Keratinocyte (primary cell): ENCODE data around the gene SLC1A5. TPM values are rescaled to one million over a fixed set of nuclear protein-coding genes. Genes with fewer than 3 reads are reported as not detected.

Source experiments
- DNase-seq: peaks from one replicate; pipeline ENCODE4 v3.0.0-alpha.2; 2011; ENCODE audit warnings: low read depth, missing footprints, low spot score
- FAIRE-seq: peaks from 2 replicates; lab custom pipeline; 2011; peaks lifted over from hg19 to GRCh38; lab: Jason Lieb, UNC
- H2AFZ ChIP-seq: 2 replicates; pipeline ENCODE4 v1.6.0; 2012; ENCODE audit warnings: low read length, control low read depth, inconsistent platforms; ENCODE audit not compliant: control insufficient read depth
- H3K27ac ChIP-seq: 2 replicates; pipeline ENCODE4 v1.5.1; 2011; ENCODE audit warnings: low read length; ENCODE audit not compliant: control insufficient read depth, insufficient read depth
- H3K27me3 ChIP-seq: 3 replicates; pipeline ENCODE4 v1.6.0; 2011; ENCODE audit warnings: low read length; ENCODE audit not compliant: control insufficient read depth, insufficient read depth; ENCODE audit errors: extremely low read depth
- H3K36me3 ChIP-seq, 2 experiments: 2 replicates in 1 of 2; 3 replicates in 1 of 2; pipeline ENCODE4 v1.5.1; 2011; ENCODE audit warnings: low read length in 2 of 2, mild to moderate bottlenecking in 1 of 2; ENCODE audit not compliant: control insufficient read depth in 2 of 2, insufficient read depth in 2 of 2; ENCODE audit errors: extremely low read depth in 1 of 2
- H3K4me1 ChIP-seq: 3 replicates; pipeline ENCODE4 v1.5.1; 2011; ENCODE audit warnings: low read length; ENCODE audit not compliant: control insufficient read depth, insufficient read depth; ENCODE audit errors: extremely low read depth
- H3K4me2 ChIP-seq: 3 replicates; pipeline ENCODE4 v1.6.0; 2011; ENCODE audit warnings: low read depth, low read length; ENCODE audit not compliant: control insufficient read depth, insufficient read depth; ENCODE audit errors: extremely low read depth
- H3K4me3 ChIP-seq, 3 experiments: fragments of 200-600 bp in 1 of 3; sonication (generic) in 1 of 3; 2 replicates in 2 of 3; 3 replicates in 1 of 3; pipeline ENCODE4 v1.5.1; 2011 to 2016; ENCODE audit warnings: low read length in 3 of 3, mild to moderate bottlenecking in 3 of 3, control low read depth in 2 of 3, inconsistent platforms in 1 of 3, low read depth in 1 of 3, mixed read lengths in 1 of 3, mixed run types in 1 of 3, moderate library complexity in 1 of 3; ENCODE audit not compliant: control insufficient read depth in 2 of 3, insufficient read depth in 2 of 3; ENCODE audit errors: extremely low read depth in 1 of 3
- H3K79me2 ChIP-seq: 2 replicates; pipeline ENCODE4 v1.6.0; 2012; ENCODE audit warnings: low read length; ENCODE audit not compliant: control insufficient read depth, insufficient read depth
- H3K9ac ChIP-seq: 3 replicates; pipeline ENCODE4 v1.6.0; 2011; ENCODE audit warnings: low read length; ENCODE audit not compliant: control insufficient read depth, insufficient read depth; ENCODE audit errors: extremely low read depth
- H3K9me1 ChIP-seq: 3 replicates; pipeline ENCODE4 v1.6.0; 2011; ENCODE audit warnings: low read length; ENCODE audit not compliant: control insufficient read depth, insufficient read depth; ENCODE audit errors: extremely low read depth
- H3K9me3 ChIP-seq: 2 replicates; pipeline ENCODE4 v1.5.1; 2012; ENCODE audit warnings: low read depth, low read length; ENCODE audit not compliant: control insufficient read depth
- H4K20me1 ChIP-seq: 3 replicates; pipeline ENCODE4 v1.6.0; 2011; ENCODE audit warnings: low read length; ENCODE audit not compliant: control insufficient read depth, insufficient read depth; ENCODE audit errors: extremely low read depth
- EZH2 ChIP-seq: IDR thresholded peaks from one replicate; pipeline ENCODE4 v1.6.1; 2012; ENCODE audit warnings: inconsistent platforms, mild to moderate bottlenecking, low read length, moderate library complexity
- dilution Hi-C: fragments of 300-500 bp; cut with MboI; formaldehyde crosslinking; loops from one replicate; pipeline ENCODE4 v1.7.0; 2020; ENCODE audit warnings: low sequenced_read_pairs; ENCODE audit not compliant: extremely low pct_ligation_motif_present
- polyA plus RNA-seq, 5 experiments: library from polyadenylated mRNA; depleted of rRNA in 3 of 5; stranded (reverse) in 3 of 5; stranded (forward) in 1 of 5; unstranded in 1 of 5; fragments of >200 nt; gene quantifications; 1 replicate in 1 of 5; 2 replicates in 3 of 5; 3 replicates in 1 of 5; pipeline versions ENCODE4 v1.2.1 to v1.2.3, GENCODE V29; 2011 to 2012; ENCODE audit warnings: missing spikeins in 2 of 5, low read depth in 1 of 5, low replicate concordance in 1 of 5
- TF ChIP-seq, protein P1 (sequence below), 3 experiments: IDR thresholded peaks in 1 of 3; conservative IDR thresholded peaks in 1 of 3; optimal IDR thresholded peaks in 1 of 3; 2 replicates in 2 of 3; 3 replicates in 1 of 3; pipeline versions ENCODE3 to v1.5.1; 2011; ENCODE audit warnings: low read length in 3 of 3, mild to moderate bottlenecking in 3 of 3, moderate library complexity in 2 of 3, control low read depth in 1 of 3, inconsistent platforms in 1 of 3; ENCODE audit not compliant: insufficient read depth in 2 of 3; ENCODE audit errors: extremely low read depth in 1 of 3

The SLC1A5 gene
- polyA plus RNA-seq, 1 donor (not counting 4 experiments of a cell fraction or from before 2014, with no cell fraction given): 90.4 TPM

DNA sequence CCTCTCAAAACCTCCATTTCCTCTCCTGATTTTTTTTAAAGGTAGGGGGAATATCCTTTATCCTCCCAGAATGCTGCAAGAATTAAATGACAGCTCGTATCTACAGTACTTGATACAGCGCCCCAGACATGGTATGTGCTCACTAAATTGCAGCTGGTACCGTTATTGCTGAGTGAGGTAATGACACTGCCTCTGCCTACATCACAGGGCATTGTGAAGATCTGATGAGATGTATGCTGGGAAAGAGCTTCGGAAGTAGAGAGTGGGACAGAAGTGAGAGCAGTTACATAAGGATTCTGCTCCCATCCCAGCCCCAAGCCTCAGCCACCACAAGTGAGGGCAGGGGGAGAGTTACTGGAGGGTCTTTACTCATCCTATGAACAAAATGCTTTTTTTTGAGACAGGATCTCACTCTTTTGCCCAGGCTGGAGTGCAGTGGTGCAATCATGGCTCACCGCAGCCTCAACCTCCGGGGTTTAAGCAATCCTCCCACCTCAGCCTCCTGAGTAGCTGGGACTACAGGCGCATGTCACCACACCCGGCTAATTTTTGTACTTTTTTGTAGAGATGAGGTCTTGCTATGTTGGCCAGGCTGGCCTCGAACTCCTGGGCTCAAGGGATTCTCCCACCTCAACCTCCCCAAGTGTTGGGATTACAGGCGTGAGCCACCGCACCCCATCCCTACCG is 44.2 kb downstream of the SLC1A5 start:
- H3K27me3 ChIP-seq: no peaks in the 10 kb centered on the region
- H3K27ac ChIP-seq: no peak overlapping the region
- TF ChIP-seq, protein P1, sequence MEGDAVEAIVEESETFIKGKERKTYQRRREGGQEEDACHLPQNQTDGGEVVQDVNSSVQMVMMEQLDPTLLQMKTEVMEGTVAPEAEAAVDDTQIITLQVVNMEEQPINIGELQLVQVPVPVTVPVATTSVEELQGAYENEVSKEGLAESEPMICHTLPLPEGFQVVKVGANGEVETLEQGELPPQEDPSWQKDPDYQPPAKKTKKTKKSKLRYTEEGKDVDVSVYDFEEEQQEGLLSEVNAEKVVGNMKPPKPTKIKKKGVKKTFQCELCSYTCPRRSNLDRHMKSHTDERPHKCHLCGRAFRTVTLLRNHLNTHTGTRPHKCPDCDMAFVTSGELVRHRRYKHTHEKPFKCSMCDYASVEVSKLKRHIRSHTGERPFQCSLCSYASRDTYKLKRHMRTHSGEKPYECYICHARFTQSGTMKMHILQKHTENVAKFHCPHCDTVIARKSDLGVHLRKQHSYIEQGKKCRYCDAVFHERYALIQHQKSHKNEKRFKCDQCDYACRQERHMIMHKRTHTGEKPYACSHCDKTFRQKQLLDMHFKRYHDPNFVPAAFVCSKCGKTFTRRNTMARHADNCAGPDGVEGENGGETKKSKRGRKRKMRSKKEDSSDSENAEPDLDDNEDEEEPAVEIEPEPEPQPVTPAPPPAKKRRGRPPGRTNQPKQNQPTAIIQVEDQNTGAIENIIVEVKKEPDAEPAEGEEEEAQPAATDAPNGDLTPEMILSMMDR (optimal IDR thresholded peaks at IDR 0.05 in 1 of 3, IDR thresholded peaks at IDR 0.05 in 1 of 3, conservative IDR thresholded peaks at IDR 0.05 in 1 of 3; ENCODE audit: extremely low read depth in 1 of 3, insufficient read depth in 2 of 3, low read length in 3 of 3): no peak
- TF ChIP-seq EZH2: no peak
- H4K20me1 ChIP-seq: peaks cover 27% of the 10 kb centered on the region
- no peak for DNase-seq
- dilution Hi-C loops: no loop called here
- H2AFZ ChIP-seq: no peak overlapping the region
- no peak for FAIRE-seq
- H3K9me1 ChIP-seq: peaks cover 3% of the 10 kb centered on the region
- peaks cover 18% of the 10 kb centered on the region for H3K4me1 ChIP-seq
- H3K4me3 ChIP-seq: peak overlapping the region in 2 of 3 experiments; percentile 92 to 94
- peak overlapping the region; percentile 94 for H3K4me2 ChIP-seq
- peaks cover 4 to 26% of the 10 kb centered on the region in 2 experiments for H3K36me3 ChIP-seq
- H3K9me3 ChIP-seq: no peaks in the 10 kb centered on the region
- H3K79me2 ChIP-seq: peaks cover 73% of the 10 kb centered on the region
- H3K9ac ChIP-seq: no peak overlapping the region

DNA sequence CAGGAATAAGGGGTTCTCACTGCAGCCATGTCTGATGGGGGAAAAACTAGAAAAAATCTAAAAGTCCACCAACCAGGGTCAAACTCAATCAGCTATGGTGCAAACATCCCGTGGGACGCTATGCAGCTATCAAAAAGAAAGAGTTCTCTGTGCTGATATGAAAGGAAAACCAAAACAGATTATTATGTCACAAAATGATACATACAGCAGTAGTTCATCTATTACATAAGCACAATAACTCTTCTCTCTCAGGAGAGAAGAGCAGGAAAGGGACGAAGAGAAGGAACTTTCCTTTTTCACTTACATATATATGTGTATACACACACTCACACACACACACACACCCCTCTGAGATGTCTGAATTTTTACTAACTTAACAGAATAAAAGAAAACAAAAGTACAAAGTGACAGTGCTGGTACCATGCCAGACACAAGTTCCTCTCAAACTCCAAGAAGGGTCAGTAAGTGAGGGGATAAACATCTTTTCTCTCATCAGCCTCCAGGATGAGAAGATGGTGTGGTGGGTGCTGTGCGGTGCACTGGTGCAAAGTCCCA is 45.4 kb downstream of the SLC1A5 start:
- Histone ChIP-seq H3K9ac (no peak overlapping the region), H3K4me2 (no peak overlapping the region), H3K4me3 (no peak overlapping the region), H3K27me3 (no peaks in the 10 kb centered on the region), H3K4me1 (peaks cover 18% of the 10 kb centered on the region), H3K79me2 (peaks cover 85% of the 10 kb centered on the region), H3K9me3 (no peaks in the 10 kb centered on the region), H4K20me1 (peaks cover 34% of the 10 kb centered on the region), H2AFZ (no peak overlapping the region), H3K36me3 (peaks cover 10 to 34% of the 10 kb centered on the region in 2 experiments), H3K27ac (no peak overlapping the region), H3K9me1 (peaks cover 3% of the 10 kb centered on the region)
- dilution Hi-C loops: no loop called here
- no peak for FAIRE-seq
- DNase-seq: no peak
- TF ChIP-seq, protein P1 (optimal IDR thresholded peaks at IDR 0.05 in 1 of 3, IDR thresholded peaks at IDR 0.05 in 1 of 3, conservative IDR thresholded peaks at IDR 0.05 in 1 of 3; ENCODE audit: extremely low read depth in 1 of 3, insufficient read depth in 2 of 3, low read length in 3 of 3): no peak
- TF ChIP-seq EZH2: no peak
